NCI-H2196 treated with DMSO at 0.1 percent for 48 hours (cell line): Measurements from ENCODE around the gene TUSC2.

Experiments
- DNase-seq: peaks from one replicate; lab custom pipeline; 2025; ENCODE audit not compliant: unreplicated experiment; lab: John Stamatoyannopoulos, UW

TUSC2 gene, protein sequence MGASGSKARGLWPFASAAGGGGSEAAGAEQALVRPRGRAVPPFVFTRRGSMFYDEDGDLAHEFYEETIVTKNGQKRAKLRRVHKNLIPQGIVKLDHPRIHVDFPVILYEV

GRCh38 chr3:50327943-50328691 is at the start of gene TUSC2:
Gene TUSC2, minus strand, starts transcription at chr3:50328223. Its CDS starts 124 bp downstream, at chr3:50328099.
- DNase-seq: peak; percentile 58

GRCh38 chr3:50375258-50375931 is 47.4 kb upstream of the TUSC2 start:
- no peak for DNase-seq

GRCh38 chr3:50374363-50375257 is 46.6 kb upstream of the TUSC2 start:
- no peak for DNase-seq

GRCh38 chr3:50373146-50374051 is 45.4 kb upstream of the TUSC2 start:
- no peak for DNase-seq

GRCh38 chr3:50372349-50372748 is 44.3 kb upstream of the TUSC2 start:
- no peak for DNase-seq

- no peak for DNase-seq
Observed at GRCh38 chr3:50371133-50371685, 43.2 kb upstream of the TUSC2 start.

DNA sequence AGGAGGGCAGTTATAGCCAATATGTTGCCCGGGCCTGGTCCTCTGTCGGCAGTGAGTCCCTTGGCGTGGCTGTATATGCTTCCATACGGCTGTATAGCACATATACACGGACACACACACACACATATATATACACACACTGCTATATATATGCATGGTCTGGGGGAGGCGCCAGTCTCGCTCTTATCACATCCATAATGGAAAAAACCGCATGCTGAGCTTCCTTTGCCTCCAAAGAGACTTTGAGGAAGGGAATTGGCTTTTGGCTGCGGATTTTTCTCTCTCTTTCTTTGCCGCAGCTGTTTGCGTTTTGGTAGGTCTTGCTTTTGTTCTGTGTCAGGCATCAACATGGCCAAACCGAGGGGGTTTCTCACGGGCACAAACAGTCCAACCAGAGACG is 42.6 kb upstream of the TUSC2 start:
- DNase-seq: no peak

DNA sequence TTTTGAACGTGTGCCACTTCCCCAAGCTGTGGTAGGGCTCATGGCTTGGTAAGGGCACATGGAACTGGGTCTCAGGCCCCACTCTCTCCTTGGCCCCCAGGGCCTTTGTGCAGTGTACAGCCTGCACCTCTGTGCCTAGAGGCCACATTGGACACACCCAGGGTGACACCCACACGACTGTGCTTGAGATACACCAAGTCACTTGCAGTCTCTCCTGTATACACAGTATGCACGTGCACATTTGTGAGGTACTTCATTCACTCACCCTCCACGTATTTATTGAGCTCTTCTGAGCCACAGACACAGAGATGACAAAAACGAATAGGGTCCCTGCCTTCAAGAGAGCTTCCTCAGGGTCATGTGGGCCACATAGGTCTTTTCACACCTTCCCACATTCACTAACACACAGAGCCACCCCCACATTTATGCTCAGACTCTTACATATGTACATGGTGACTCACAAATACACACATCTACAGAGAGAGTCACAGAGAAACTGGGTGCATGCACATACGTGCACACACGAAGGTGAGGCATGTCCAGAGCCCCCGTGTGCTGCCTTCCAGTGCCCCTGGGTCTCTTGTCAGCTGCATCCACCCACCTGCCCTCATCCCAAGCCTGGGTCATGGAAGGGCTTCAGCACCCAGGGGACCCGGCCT is 41.1 kb upstream of the TUSC2 start:
- no peak for DNase-seq

GRCh38 chr3:50365842-50366220 is 37.8 kb upstream of the TUSC2 start:
- DNase-seq: no peak

DNA sequence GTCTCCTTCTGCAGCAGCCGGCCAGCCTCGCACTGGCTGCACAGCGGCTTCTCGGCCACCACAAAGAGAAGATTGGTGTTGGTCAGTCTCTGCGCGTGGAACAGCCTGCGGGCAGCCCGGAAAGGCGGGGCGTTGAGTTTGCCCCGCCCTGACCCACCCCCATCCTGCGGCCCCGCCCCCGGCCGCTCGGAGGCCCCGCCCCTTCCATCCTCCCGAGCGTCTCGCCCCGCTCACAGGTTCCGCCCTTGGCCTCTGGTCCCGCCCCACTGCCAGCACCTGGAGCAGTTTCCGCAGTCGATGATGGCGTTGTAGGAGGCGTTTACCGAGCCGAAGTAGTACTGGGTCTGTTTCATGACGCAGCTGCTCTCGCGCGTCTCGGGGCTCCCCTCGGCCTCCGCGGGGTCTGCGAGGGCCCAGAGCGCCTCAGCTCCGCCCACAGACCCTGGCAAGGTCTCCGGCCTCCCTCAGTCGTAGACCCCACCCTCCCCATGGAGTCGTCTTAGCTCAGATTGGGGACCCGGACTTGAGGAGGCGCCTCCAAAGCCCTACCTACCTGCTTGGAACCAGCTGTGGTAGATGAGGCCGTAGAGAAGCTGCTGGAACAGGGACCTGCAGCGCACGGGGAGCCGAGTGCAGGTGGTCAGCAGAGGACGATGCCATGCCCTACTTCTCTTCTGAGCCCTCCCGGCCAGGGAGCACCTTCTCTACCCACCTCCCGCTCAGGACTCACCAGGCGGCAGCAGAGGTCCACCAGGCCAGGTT is 37.2 kb upstream of the TUSC2 start:
- DNase-seq: no peak

GRCh38 chr3:50364573-50365079 is 36.6 kb upstream of the TUSC2 start:
- no peak for DNase-seq

GRCh38 chr3:50359760-50360110 is 31.7 kb upstream of the TUSC2 start:
- no peak for DNase-seq

GRCh38 chr3:50358911-50359759 is 31.1 kb upstream of the TUSC2 start, which contains the start of gene TMEM115:
Gene TMEM115, minus strand, starts transcription at chr3:50359521. Its CDS starts 458 bp downstream, at chr3:50359063.
- peak; percentile 83 for DNase-seq

- no peak for DNase-seq
Observed at GRCh38 chr3:50358355-50358910, 30.4 kb upstream of the TUSC2 start.

GRCh38 chr3:50357481-50357880 is 29.5 kb upstream of the TUSC2 start:
- DNase-seq: no peak

GRCh38 chr3:50356553-50356952 is 28.5 kb upstream of the TUSC2 start:
- no peak for DNase-seq

GRCh38 chr3:50355829-50356552 is 28.0 kb upstream of the TUSC2 start:
- DNase-seq: no peak
